NCI-H1436 (cell line): Measurements from ENCODE around the gene ARPC1A.
"Not testable (repeated sequence)": the region's sequence is repeated elsewhere in the genome, so short reads cannot be mapped to it uniquely, and the experiment has no call there.

Experiments used
- DNase-seq: peaks from one replicate; lab custom pipeline; 2025; lab: John Stamatoyannopoulos, UW

The ARPC1A gene

DNA sequence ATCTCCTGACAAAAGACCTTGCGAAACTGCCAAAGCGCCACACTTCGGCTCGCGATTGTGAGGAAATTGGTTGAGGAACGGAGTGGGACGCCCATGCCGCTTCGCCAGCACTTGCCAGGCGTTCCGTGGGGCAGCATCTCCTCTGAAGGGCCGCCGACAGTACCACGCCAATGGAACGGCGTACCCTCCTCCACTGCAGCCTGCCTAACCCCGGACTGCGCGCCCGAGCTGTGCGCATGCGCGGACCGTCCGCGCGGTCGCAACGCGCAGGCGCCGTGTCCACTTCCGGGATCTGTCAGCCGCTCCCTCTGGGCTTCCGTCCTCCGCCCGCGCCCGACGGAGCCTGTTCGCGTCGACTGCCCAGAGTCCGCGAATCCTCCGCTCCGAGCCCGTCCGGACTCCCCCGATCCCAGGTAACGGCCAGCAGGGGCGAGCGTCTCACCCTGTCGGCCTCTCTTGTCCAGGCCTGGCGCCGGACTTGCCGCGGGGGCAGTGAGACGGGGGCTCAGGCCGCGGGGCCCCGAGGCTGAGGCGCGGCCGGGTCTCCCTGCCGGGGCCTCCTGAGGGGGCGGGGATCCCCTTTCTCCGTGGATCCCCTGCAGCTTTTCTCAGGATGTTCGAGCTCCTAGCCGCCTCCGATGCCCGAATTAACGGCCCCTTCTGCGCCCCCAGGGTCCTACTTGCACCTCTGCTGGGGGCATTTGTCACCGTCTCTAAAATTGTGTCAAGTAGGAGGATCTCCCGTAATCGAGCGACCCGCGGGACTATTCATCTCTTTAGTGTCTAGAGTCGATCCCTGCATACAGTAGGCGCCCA lies at the start of gene ARPC1A:
Gene ARPC1A, plus strand, starts transcription at position 307 of the 816 bp plus-strand sequence. CDS start 7,456 bp downstream, outside the sequence.
- DNase-seq = peak; percentile 81

DNA sequence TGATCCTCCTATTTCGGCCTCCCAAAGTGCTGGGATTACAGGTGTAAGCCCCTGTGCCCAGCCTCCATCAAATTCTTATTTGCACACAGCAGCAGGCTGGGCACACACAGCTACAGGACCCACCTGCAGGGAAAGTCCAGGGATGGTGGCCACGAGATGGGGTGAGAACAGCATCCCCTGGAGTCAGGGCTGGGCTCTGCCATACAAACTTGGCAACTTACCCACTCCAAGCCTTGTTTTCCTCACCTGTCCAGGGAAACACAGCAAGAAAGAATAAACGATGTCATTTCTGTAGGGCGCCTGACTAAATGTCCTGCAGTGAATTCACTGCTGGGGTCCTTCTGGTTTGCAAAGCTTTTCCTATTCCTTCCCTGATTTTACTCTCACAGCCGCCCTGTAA lies 47.5 kb upstream of the ARPC1A start:
- no peak for DNase-seq

DNA sequence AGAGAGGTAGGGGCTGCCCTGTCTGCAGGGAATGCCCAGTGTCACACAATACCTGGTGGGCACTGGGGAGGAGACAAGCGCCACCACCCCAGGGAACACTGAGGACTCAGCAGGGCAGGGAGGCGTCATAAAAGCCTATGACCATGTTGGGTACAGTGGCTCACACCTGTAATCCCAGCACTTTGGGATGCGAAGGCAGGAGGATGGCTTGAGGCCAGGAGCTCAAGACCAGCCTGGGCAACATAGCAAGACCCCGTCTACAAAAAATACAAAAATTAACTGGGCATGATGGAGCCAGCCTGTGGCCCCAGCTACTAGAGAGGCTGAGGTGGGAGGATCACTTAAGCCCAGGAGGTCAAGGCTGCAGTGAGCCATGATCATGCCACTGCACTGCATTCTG lies 41.5 kb upstream of the ARPC1A start:
- not testable (repeated sequence) for DNase-seq

DNA sequence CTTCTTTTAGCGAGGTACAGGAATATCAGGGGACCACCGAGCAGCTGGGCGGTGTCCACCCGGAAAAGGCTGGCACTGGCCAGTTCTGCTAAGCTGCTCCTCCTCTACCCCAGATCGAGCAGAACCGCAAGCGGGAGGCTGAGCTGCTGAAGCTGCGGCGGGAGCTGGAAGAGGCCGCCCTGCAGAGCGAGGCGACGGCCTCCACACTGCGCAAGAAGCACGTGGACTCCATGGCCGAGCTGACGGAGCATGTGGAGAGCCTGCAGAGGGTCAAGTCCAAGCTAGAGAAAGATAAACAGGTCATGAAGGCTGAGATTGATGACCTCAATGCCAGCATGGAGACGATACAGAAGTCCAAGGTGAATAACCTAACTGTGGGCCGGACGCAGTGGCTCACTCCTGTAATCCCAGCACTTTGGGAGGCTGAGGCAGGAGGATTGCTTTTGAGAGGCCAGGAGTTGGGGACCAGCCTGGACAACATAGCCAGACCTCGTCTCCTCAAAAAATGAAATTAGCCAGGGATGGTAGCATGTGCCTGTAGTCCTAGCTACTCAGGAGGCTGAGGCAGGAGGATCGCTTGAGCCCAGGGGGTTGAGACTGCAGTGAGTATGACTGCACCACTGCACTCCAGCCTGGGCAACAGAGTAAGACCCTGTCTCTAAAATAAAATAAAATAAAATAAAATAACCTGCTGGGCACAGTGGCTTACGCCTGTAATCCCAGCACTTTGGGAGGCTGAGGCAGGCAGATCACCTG lies 37.7 kb upstream of the ARPC1A start:
- DNase-seq = no peak

- DNase-seq = no peak
Measured at GRCh38 chr7:99289185-99289584, 36.5 kb upstream of the ARPC1A start.

DNA sequence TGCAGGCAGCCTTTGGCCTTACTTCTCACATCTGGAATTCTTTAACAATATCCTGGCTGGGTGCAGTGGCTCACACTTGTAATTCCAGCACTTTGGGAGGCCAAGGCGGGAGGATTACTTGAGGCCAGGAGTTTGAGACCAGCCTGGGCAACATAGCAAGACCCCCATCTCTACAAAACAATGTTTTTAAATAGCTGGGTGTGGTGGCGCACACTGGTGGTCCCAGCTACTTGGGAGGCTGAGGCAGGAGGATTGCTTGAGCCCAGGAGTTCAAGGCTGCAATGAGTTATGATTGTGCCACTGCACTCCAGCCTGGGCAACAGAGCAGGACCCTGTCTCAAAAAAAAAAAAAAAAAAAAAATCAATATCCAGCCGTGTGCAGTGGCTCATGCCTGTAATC lies 35.5 kb upstream of the ARPC1A start:
- not testable (repeated sequence) for DNase-seq

GRCh38 chr7:99290980-99291607 lies 34.6 kb upstream of the ARPC1A start:
- DNase-seq = no peak

GRCh38 chr7:99292127-99292526 lies 33.6 kb upstream of the ARPC1A start:
- DNase-seq = no peak

DNA sequence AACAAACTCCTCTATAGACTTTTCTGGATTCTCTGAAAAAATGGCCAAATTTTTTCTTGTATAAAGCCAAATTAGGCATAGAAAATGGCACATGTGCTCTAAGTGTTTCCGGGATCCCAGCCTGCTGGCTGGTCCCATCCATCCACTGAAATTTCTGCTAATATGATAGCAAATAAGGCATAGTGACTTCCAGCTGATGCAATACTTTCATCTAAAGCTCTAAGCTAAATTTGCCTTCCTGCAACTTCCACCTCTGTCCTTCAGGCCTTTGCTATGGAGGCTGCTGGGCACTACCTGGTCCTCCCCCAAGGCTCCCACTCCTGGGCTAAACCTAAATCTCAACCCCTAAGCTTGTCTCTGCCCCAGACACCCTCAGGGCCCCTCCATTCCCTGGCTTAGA lies 32.5 kb upstream of the ARPC1A start:
- no peak for DNase-seq

GRCh38 chr7:99293650-99294049 lies 32.0 kb upstream of the ARPC1A start:
- no peak for DNase-seq

GRCh38 chr7:99296471-99296870 lies 29.2 kb upstream of the ARPC1A start:
- no peak for DNase-seq

GRCh38 chr7:99301496-99301895 lies 24.2 kb upstream of the ARPC1A start:
- DNase-seq = no peak

- no peak for DNase-seq
Measured at GRCh38 chr7:99305473-99306260, 20.0 kb upstream of the ARPC1A start.

- no peak for DNase-seq
Measured at GRCh38 chr7:99308461-99309074, 17.1 kb upstream of the ARPC1A start.

DNA sequence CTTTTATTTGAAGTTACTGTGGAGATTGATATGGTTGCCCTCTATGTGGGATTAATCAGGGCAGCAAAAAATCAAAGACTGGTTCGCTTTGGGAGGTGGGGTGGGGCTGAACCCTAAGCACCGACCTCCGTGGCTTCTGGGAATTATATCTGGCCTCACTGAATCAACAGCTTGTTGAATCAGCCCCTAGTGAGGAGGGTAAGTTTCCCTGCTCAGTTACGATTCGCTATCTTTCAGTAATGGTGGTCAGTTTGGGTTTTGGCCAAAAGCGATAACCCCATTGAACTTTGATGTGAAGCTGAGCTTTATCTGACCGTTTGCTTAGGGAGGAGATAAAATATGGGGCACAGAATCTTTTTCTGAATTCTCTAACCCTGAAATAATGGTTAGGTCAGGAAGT lies 16.6 kb upstream of the ARPC1A start:
- DNase-seq = no peak

DNA sequence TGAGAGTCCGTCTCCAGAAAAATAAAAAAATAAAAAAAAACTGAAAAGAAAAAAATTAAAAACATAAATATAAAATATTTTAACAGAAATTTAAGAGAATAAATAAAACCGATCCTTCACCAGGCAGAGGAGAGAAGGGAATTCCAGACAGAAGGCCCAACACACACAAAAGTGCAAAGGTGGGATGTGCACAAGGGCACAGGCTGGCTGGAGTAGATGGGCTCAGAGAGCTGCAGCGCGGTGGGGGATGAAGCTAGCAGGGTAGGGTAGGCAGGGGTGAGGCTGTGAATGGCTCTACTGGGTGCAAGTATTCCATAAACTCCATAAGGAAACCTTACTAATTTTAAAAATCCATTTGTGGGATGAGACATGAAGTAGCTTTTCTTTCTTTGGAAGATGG lies 15.7 kb upstream of the ARPC1A start:
- DNase-seq = no peak

DNA sequence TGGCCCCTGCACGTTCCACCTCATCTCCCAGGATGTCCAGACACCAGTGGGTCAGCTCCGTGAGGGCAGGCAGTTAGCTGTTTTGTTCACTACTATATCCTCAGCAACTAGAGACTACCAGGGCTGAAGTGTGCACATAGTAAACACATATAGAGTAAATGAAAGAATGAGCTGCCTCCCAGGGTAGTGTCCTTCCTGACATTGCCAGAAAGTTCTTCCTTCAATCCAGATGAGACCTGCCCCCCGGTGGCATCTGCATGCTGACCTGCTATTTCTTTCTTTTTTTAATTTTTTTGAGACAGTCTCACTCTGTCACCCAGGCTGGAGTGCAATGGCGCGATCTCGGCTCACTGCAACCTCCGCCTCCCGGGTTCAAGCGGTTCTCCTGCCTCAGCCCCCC lies 14.0 kb upstream of the ARPC1A start:
- no peak for DNase-seq

- DNase-seq = peak; percentile 68
Measured at GRCh38 chr7:99312316-99313203, 13.1 kb upstream of the ARPC1A start.

GRCh38 chr7:99313204-99313573 lies 12.5 kb upstream of the ARPC1A start:
- DNase-seq = no peak

DNA sequence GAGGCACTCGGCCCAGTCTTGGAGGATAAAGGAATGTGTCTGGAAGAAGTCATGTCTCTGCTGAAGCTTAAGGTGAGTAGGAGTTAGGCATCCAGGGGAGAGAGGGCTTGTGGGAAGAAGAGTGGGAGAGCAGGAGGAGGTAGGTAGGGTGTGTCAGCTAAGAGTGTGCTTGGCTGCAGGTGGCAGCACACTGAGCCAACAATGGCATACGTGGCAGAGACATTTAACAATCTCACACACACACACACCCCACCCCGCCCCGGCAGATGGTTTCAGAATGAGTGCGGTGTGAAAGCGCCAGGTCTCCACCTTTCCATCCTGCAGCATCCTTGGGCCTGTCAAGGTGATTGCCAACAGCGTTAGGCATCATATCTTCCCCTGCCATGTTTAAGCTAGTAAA lies 11.2 kb upstream of the ARPC1A start:
- DNase-seq = no peak

GRCh38 chr7:99320371-99320770 lies 5.3 kb upstream of the ARPC1A start:
- no peak for DNase-seq
